PC-3 (cell line): ENCODE results near the gene ENO1. TPM values are rescaled to one million over a fixed set of nuclear protein-coding genes. Genes with fewer than 3 reads are reported as not detected.

Source experiments
- ATAC-seq: fragments of 200-7000 bp; cut with Tn5 transposase; 2 replicates; pipeline ENCODE4 v1.9.1; 2020; ENCODE audit warnings: mild to moderate bottlenecking, moderate library complexity
- BruUV-seq: library from RNA; stranded (reverse); fragments of 400-500 nt; replicated peaks from 2 replicates; lab custom pipeline; 2021; lab: Mats Ljungman, UMichigan
- CTCF ChIA-PET: fragments of 300-600 bp; sonication (Branson Sonifier 250); formaldehyde crosslinking; loops from one replicate; lab custom pipeline; 2022; ENCODE audit warnings: antibody characterized with exemption; lab: Charles Lee
- POLR2A ChIA-PET: fragments of 300-600 bp; sonication (Branson Sonifier 250); formaldehyde crosslinking; loops from one replicate; lab custom pipeline; 2022; ENCODE audit warnings: antibody characterized with exemption; ENCODE audit not compliant: unreplicated experiment; lab: Charles Lee
- DNase-seq: peaks from one replicate; pipeline ENCODE4 v3.0.0-alpha.2; 2015
- H2AFZ ChIP-seq: fragments of 300-600 bp; sonication (generic); 2 replicates; pipeline ENCODE4 v1.6.0; 2016; ENCODE audit warnings: antibody characterized with exemption, low read length
- H3F3A ChIP-seq: fragments of 300-600 bp; sonication (generic); one replicate; pipeline ENCODE4 v1.6.0; 2017; ENCODE audit warnings: antibody characterized with exemption, low read length, control low read depth, mild to moderate bottlenecking; ENCODE audit not compliant: unreplicated experiment
- H3K27ac ChIP-seq: fragments of 300-600 bp; sonication (generic); 2 replicates; pipeline ENCODE4 v1.5.1; 2016; ENCODE audit warnings: mild to moderate bottlenecking, low read length
- H3K27me3 ChIP-seq: fragments of 300-600 bp; sonication (generic); 2 replicates; pipeline ENCODE4 v1.6.1; 2016; ENCODE audit warnings: low read length, mixed read lengths
- H3K36me3 ChIP-seq: fragments of 300-600 bp; sonication (generic); 2 replicates; pipeline ENCODE4 v1.6.1; 2016; ENCODE audit warnings: low read depth, mixed run types, low read length, mixed read lengths
- H3K4me1 ChIP-seq: fragments of 300-600 bp; sonication (generic); 2 replicates; pipeline ENCODE4 v1.5.1; 2016; ENCODE audit warnings: low read length; ENCODE audit not compliant: insufficient read depth
- H3K4me2 ChIP-seq: fragments of 300-600 bp; sonication (generic); 2 replicates; pipeline ENCODE4 v1.6.0; 2016; ENCODE audit warnings: low read length
- H3K4me3 ChIP-seq: fragments of 300-600 bp; sonication (generic); 2 replicates; pipeline ENCODE4 v1.5.1; 2016; ENCODE audit warnings: mild to moderate bottlenecking, low read length, mixed read lengths
- H3K79me2 ChIP-seq: fragments of 300-600 bp; sonication (generic); 2 replicates; pipeline ENCODE4 v1.6.1; 2017; ENCODE audit warnings: low read length, mixed read lengths
- H3K9ac ChIP-seq: fragments of 300-600 bp; sonication (generic); 2 replicates; pipeline ENCODE4 v1.6.0; 2016; ENCODE audit warnings: mild to moderate bottlenecking, low read length
- H3K9me2 ChIP-seq: fragments of 300-600 bp; sonication (generic); replicated peaks from 2 replicates; pipeline ENCODE4 v1.6.1; 2016; ENCODE audit warnings: mixed run types, low read length, mixed read lengths
- H3K9me3 ChIP-seq: fragments of 300-600 bp; sonication (generic); 2 replicates; pipeline ENCODE4 v1.6.1; 2016; ENCODE audit warnings: low read length, mixed read lengths
- H4K20me1 ChIP-seq: fragments of 300-600 bp; sonication (generic); 2 replicates; pipeline ENCODE4 v1.6.1; 2016; ENCODE audit warnings: low read length, mixed read lengths
- EZH2 ChIP-seq: fragments of 300-600 bp; sonication (generic); IDR thresholded peaks from one replicate; pipeline ENCODE4 v1.6.1; 2017; ENCODE audit warnings: antibody characterized with exemption, mild to moderate bottlenecking, low read length; ENCODE audit not compliant: unreplicated experiment
- EZH2phosphoT487 ChIP-seq: fragments of 300-600 bp; sonication (generic); IDR thresholded peaks from 2 replicates; pipeline ENCODE4 v1.6.1; 2018; ENCODE audit warnings: mild to moderate bottlenecking, antibody characterized with exemption, low read length, borderline replicate concordance
- intact Hi-C: fragments of 100-400 bp; cut with micrococcal nuclease; formaldehyde crosslinking; loops from 2 replicates; pipeline ENCODE4 v1.9.0; 2023
- total RNA-seq: library from RNA; depleted of rRNA; stranded (reverse); fragments of >200 nt; gene quantifications from 2 replicates; pipeline ENCODE4 v1.2.3, GENCODE V29; 2014
- TF ChIP-seq, protein P1 (sequence below): fragments of 300-600 bp; sonication (generic); conservative IDR thresholded peaks from 2 replicates; pipeline ENCODE4 v1.5.1; 2017; ENCODE audit warnings: antibody characterized with exemption, low read depth, mild to moderate bottlenecking, low read length

Gene ENO1
- total RNA-seq, 1 experiment from 2014 or later, result 3,712 TPM

DNA sequence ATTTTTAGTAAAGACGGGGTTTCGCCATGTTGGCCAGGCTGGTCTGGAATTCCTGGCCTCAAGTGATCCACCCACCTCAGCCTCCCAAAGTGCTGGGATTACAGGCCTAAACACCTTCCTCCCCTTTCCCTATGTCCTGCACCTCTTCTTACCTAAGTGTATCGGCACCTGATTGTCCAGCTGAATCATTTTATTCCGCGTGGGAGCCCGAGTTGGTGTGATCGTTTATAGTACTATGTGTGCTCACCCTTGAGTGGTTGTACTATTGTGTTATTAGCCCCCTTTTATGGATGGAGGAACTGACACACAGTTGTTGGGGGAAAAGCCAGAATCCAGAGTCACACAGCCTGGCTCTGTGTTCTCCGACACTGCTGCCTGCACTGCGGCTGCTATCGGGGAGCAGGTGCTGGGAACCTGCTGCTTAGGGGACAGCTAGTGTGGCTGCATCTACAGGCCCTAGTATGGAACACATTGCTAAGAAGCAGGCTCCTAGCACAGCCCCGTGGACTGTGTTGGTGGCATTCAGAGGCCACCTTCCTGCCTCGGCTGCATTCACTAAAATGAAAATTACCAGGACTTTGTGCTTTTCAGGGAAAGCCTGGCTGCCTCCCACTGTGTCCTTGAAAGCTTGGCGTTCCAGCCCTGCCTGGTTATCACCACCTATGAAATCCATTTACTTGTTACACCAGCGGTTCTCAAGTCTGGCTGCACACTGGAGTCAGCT is 21.6 kb downstream of the ENO1 start:
- no peak overlapping the region for H3K4me2 ChIP-seq
- peaks cover 27% of the 10 kb centered on the region for H3K36me3 ChIP-seq
- POLR2A ChIA-PET, result no interaction called here
- H3K4me1 ChIP-seq, result 0 out of 2 replicates have a peak, but pooled peaks cover 6% of the 10 kb centered on the region
- H3K27me3 ChIP-seq, result no peaks in the 10 kb centered on the region
- H3K4me3 ChIP-seq, result no peak overlapping the region
- no peak overlapping the region for H2AFZ ChIP-seq
- DNase-seq (no peak), ATAC-seq (peak; percentile 1; the same call in 1 of the 2 replicates)
- no peak overlapping the region for H3K9ac ChIP-seq
- H3F3A ChIP-seq, result peaks cover 36% of the 10 kb centered on the region
- intact Hi-C loops, result no loop called here
- H3K9me3 ChIP-seq, result no peaks in the 10 kb centered on the region
- no peak overlapping the region for H3K27ac ChIP-seq
- no peaks in the 10 kb centered on the region for H3K79me2 ChIP-seq
- H4K20me1 ChIP-seq, result peaks cover 31% of the 10 kb centered on the region
- TF ChIP-seq EZH2 (no peak), EZH2phosphoT487 (no peak)
- TF ChIP-seq, protein P1, sequence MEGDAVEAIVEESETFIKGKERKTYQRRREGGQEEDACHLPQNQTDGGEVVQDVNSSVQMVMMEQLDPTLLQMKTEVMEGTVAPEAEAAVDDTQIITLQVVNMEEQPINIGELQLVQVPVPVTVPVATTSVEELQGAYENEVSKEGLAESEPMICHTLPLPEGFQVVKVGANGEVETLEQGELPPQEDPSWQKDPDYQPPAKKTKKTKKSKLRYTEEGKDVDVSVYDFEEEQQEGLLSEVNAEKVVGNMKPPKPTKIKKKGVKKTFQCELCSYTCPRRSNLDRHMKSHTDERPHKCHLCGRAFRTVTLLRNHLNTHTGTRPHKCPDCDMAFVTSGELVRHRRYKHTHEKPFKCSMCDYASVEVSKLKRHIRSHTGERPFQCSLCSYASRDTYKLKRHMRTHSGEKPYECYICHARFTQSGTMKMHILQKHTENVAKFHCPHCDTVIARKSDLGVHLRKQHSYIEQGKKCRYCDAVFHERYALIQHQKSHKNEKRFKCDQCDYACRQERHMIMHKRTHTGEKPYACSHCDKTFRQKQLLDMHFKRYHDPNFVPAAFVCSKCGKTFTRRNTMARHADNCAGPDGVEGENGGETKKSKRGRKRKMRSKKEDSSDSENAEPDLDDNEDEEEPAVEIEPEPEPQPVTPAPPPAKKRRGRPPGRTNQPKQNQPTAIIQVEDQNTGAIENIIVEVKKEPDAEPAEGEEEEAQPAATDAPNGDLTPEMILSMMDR, result no peak
- H3K9me2 ChIP-seq, result no peaks in the 10 kb centered on the region
- BruUV-seq, result TSS peak; percentile 4
- CTCF ChIA-PET, result interaction anchor here (0.6 kb wide), 1 partner anchor 148 kb away, joined by 3 read pairs; no protein-coding TSS in a partner anchor

DNA sequence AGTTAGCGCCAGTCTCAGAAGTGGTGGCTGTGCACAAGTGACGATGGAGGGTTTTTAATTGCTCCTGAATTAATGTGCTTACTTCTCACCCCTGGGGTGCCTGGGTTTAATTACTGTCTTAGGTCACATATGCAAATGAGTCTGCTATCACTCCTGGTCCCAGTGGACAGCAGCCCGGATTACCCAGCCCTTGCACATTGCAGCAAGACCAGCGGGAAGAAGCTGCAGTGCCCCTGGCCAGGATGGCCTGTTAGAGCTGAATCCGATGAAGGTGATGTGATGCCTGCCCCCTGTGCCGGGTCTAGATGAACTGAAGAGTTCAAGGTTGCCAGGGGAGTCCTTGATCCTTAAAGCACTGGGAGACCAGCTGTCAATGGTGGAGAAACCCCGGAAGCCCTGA is 24.2 kb downstream of the ENO1 start:
- no peak overlapping the region for H3K27ac ChIP-seq
- no TSS peak for BruUV-seq
- no peak overlapping the region for H2AFZ ChIP-seq
- H3K9me3 ChIP-seq, result no peaks in the 10 kb centered on the region
- TF ChIP-seq, protein P1, result no peak
- no peak for TF ChIP-seq EZH2phosphoT487
- TF ChIP-seq EZH2, result no peak
- 0 out of 2 replicates have a peak, but pooled peaks cover 6% of the 10 kb centered on the region for H3K4me1 ChIP-seq
- DNase-seq (no peak), ATAC-seq (no peak)
- peaks cover 9% of the 10 kb centered on the region for H4K20me1 ChIP-seq
- intact Hi-C loops, result no loop called here
- no peaks in the 10 kb centered on the region for H3K9me2 ChIP-seq
- no peaks in the 10 kb centered on the region for H3K27me3 ChIP-seq
- no peak overlapping the region for H3K4me3 ChIP-seq
- no peaks in the 10 kb centered on the region for H3K79me2 ChIP-seq
- CTCF ChIA-PET, result interaction anchor here (0.6 kb wide), 1 partner anchor 247 kb away, joined by 3 read pairs; no protein-coding TSS in a partner anchor
- H3K36me3 ChIP-seq, result peaks cover 3% of the 10 kb centered on the region
- H3F3A ChIP-seq, result peaks cover 13% of the 10 kb centered on the region
- no peak overlapping the region for H3K9ac ChIP-seq
- no peak overlapping the region for H3K4me2 ChIP-seq
- POLR2A ChIA-PET, result no interaction called here

DNA sequence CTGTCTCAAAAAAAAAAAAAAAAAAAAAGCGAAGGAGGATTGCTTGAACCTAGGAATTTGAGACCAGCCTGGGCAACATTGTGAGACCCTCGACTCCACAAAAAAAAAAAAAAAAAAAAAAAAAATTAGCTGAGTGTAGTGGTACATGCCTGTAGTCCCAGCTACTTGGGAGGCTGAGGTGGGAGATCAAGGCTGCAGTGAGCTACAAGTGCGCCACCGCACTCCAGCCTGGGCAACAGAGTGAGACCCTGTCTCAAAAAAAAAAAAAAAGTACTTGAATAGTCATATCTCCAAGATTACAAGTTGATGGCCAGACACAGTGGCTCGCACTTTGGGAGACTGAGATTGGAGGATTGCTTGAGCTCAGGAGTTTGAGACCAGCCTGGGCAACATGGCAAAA is 27.4 kb downstream of the ENO1 start:
- ChIA-PET CTCF (no interaction called here), POLR2A (no interaction called here)
- H3F3A ChIP-seq, result no peaks in the 10 kb centered on the region
- no peak overlapping the region for H2AFZ ChIP-seq
- no peaks in the 10 kb centered on the region for H4K20me1 ChIP-seq
- no peak overlapping the region for H3K9ac ChIP-seq
- H3K27me3 ChIP-seq, result no peaks in the 10 kb centered on the region
- no peak overlapping the region for H3K4me2 ChIP-seq
- H3K79me2 ChIP-seq, result no peaks in the 10 kb centered on the region
- intact Hi-C loops, result no loop called here
- H3K27ac ChIP-seq, result no peak overlapping the region
- no peak overlapping the region for H3K4me3 ChIP-seq
- H3K9me3 ChIP-seq, result no peaks in the 10 kb centered on the region
- BruUV-seq, result no TSS peak
- no peaks in the 10 kb centered on the region for H3K9me2 ChIP-seq
- H3K4me1 ChIP-seq, result peaks cover 5% of the 10 kb centered on the region
- ATAC-seq, result no peak
- no peaks in the 10 kb centered on the region for H3K36me3 ChIP-seq
- no peak for TF ChIP-seq EZH2
- TF ChIP-seq, protein P1, result no peak
- DNase-seq, result no peak
